Upper lobe of left lung (tissue), 4 donors: ENCODE data around the gene PIGC.

Experiments
- EP300 ChIP-seq, 4 donors: sonication (generic); formaldehyde crosslinking; IDR thresholded peaks; one replicate each; pipeline ENCODE4 v1.5.1; 2017; ENCODE audit warnings: antibody characterized with exemption in 4 of 4, control low read depth in 2 of 4
- POLR2A ChIP-seq, 4 donors: fragments of 450-650 bp; IDR thresholded peaks; one replicate each; pipeline ENCODE4 v1.5.1; 2016 to 2017; ENCODE audit warnings: antibody characterized with exemption in 4 of 4, mild to moderate bottlenecking in 2 of 4
- POLR2AphosphoS5 ChIP-seq, 2 donors: sonication (generic); formaldehyde crosslinking; IDR thresholded peaks; one replicate each; pipeline ENCODE4 v1.5.1; 2017; ENCODE audit warnings: antibody characterized with exemption in 2 of 2
- TF ChIP-seq, protein P1 (sequence below), 6 experiments: fragments of 450-650 bp in 4 of 6; fragments of 200-600 bp in 2 of 6; sonication (generic) in 2 of 6; IDR thresholded peaks; one replicate each; pipeline ENCODE4 v1.5.1; 2016 to 2019; ENCODE audit warnings: antibody characterized with exemption in 6 of 6

DNA sequence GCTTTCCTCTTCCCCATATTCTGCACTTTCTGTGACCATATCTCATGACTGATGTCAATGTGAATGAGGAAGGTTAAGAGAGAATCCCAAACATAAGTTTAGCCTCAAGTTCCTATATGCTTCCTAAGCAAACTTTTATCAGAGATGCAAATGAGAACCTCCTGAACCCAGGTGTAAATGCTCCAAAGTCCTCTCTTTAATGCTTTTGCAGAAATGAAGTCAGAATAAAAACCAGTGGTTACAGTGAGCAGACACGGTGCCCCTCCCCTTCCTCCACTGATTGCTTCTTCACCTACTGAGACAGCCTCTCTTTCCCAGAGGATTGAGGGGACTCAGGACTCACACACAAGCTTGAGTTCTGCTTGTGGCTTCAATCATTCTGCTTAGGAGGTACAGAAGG, 11.6 kb upstream of the PIGC start:
- TF ChIP-seq, protein P1, sequence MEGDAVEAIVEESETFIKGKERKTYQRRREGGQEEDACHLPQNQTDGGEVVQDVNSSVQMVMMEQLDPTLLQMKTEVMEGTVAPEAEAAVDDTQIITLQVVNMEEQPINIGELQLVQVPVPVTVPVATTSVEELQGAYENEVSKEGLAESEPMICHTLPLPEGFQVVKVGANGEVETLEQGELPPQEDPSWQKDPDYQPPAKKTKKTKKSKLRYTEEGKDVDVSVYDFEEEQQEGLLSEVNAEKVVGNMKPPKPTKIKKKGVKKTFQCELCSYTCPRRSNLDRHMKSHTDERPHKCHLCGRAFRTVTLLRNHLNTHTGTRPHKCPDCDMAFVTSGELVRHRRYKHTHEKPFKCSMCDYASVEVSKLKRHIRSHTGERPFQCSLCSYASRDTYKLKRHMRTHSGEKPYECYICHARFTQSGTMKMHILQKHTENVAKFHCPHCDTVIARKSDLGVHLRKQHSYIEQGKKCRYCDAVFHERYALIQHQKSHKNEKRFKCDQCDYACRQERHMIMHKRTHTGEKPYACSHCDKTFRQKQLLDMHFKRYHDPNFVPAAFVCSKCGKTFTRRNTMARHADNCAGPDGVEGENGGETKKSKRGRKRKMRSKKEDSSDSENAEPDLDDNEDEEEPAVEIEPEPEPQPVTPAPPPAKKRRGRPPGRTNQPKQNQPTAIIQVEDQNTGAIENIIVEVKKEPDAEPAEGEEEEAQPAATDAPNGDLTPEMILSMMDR (IDR thresholded peaks at IDR 0.05): no peak
- no peak for TF ChIP-seq POLR2A (IDR thresholded peaks at IDR 0.05)
- TF ChIP-seq POLR2AphosphoS5 (IDR thresholded peaks at IDR 0.05): no peak
- no peak for TF ChIP-seq EP300 (IDR thresholded peaks at IDR 0.05)
